Neural cell (in vitro differentiated cells): ENCODE results near the gene ADGRE3. TPM values are rescaled to one million over a fixed set of nuclear protein-coding genes. Genes with fewer than 3 reads are reported as not detected.

ENCODE experiments used
- H2AFZ ChIP-seq: fragments of 200-600, 300-800 bp; sonication (generic), shearing (Covaris generic); 2 replicates; pipeline ENCODE4 v1.6.0; 2014; ENCODE audit warnings: low read depth, mild to moderate bottlenecking, antibody characterized with exemption, low read length, moderate library complexity
- H3F3A ChIP-seq: fragments of 200-600 bp; shearing (Covaris generic); 2 replicates; pipeline ENCODE4 v1.6.1; 2016; ENCODE audit warnings: mild to moderate bottlenecking, moderate library complexity, mixed read lengths, antibody characterized with exemption, low read length; ENCODE audit not compliant: insufficient read depth, poor library complexity, severe bottlenecking
- H3K27ac ChIP-seq: fragments of 200-600, 300-800 bp; sonication (generic), shearing (Covaris generic); 2 replicates; pipeline ENCODE4 v1.5.1; 2014; ENCODE audit warnings: mild to moderate bottlenecking, low read length, moderate library complexity
- H3K27me3 ChIP-seq: fragments of 300-800, 200-600 bp; sonication (generic), shearing (Covaris generic); 2 replicates; pipeline ENCODE4 v1.6.0; 2014; ENCODE audit warnings: mild to moderate bottlenecking, low read depth, low read length, moderate library complexity; ENCODE audit not compliant: insufficient read depth
- H3K36me3 ChIP-seq: fragments of 300-800, 200-600 bp; sonication (generic), shearing (Covaris generic); 2 replicates; pipeline ENCODE4 v1.5.1; 2014; ENCODE audit warnings: mild to moderate bottlenecking, antibody characterized with exemption, low read length, moderate library complexity; ENCODE audit not compliant: insufficient read depth
- H3K4me2 ChIP-seq: fragments of 300-800, 200-600 bp; sonication (generic), shearing (Covaris generic); 2 replicates; pipeline ENCODE4 v1.6.0; 2014; ENCODE audit warnings: mild to moderate bottlenecking, low read length
- H3K4me3 ChIP-seq: fragments of 300-800, 200-600 bp; sonication (generic), shearing (Covaris generic); 2 replicates; pipeline ENCODE4 v1.5.1; 2014; ENCODE audit warnings: mild to moderate bottlenecking, low read length, moderate library complexity
- H3K79me2 ChIP-seq: fragments of 200-600 bp; shearing (Covaris generic); replicated peaks from 2 replicates; pipeline ENCODE4 v1.6.0; 2014; ENCODE audit warnings: mild to moderate bottlenecking, low read length, moderate library complexity; ENCODE audit not compliant: insufficient read depth
- H3K9ac ChIP-seq: fragments of 300-800, 200-600 bp; sonication (generic), shearing (Covaris generic); 2 replicates; pipeline ENCODE4 v1.6.1; 2016; ENCODE audit warnings: mild to moderate bottlenecking, low read length, mixed read lengths
- H3K9me2 ChIP-seq: fragments of 200-600 bp; shearing (Covaris generic); 2 replicates; pipeline ENCODE4 v1.6.1; 2016; ENCODE audit warnings: mild to moderate bottlenecking, low read length, mixed read lengths; ENCODE audit not compliant: insufficient read depth
- H3K9me3 ChIP-seq: fragments of 200-600, 300-800 bp; sonication (generic), shearing (Covaris generic); 2 replicates; pipeline ENCODE4 v1.6.1; 2016; ENCODE audit warnings: mild to moderate bottlenecking, mixed run types, low read length, moderate library complexity, mixed read lengths
- H4K20me1 ChIP-seq: fragments of 200-600 bp; shearing (Covaris generic); 2 replicates; pipeline ENCODE4 v1.6.1; 2016; ENCODE audit warnings: mild to moderate bottlenecking, mixed run types; ENCODE audit not compliant: insufficient read depth
- CTCF ChIP-seq: fragments of 450-650 bp; IDR thresholded peaks from 2 replicates; pipeline ENCODE4 v1.5.1; 2014; ENCODE audit warnings: antibody characterized with exemption, mild to moderate bottlenecking, moderate library complexity; ENCODE audit not compliant: poor library complexity, severe bottlenecking
- EP300 ChIP-seq: fragments of 450-650 bp; conservative IDR thresholded peaks from 2 replicates; pipeline ENCODE4 v1.6.1; 2014; ENCODE audit warnings: antibody characterized with exemption, mild to moderate bottlenecking, moderate library complexity; ENCODE audit not compliant: poor library complexity, severe bottlenecking
- EZH2 ChIP-seq: fragments of 200-600, 300-800 bp; shearing (Covaris generic), sonication (generic); IDR thresholded peaks from 2 replicates; pipeline ENCODE4 v1.6.1; 2014; ENCODE audit warnings: antibody characterized with exemption, low read length, borderline replicate concordance, mild to moderate bottlenecking; ENCODE audit not compliant: insufficient read depth, poor library complexity, severe bottlenecking
- MXI1 ChIP-seq: fragments of 450-650 bp; conservative IDR thresholded peaks from 2 replicates; pipeline ENCODE4 v1.6.1; 2014; ENCODE audit warnings: antibody characterized with exemption, mild to moderate bottlenecking; ENCODE audit not compliant: poor library complexity, severe bottlenecking
- POLR2AphosphoS5 ChIP-seq: IDR thresholded peaks from 2 replicates; pipeline ENCODE4 v1.6.1; 2012
- RAD21 ChIP-seq: fragments of 450-650 bp; conservative IDR thresholded peaks from 2 replicates; pipeline ENCODE4 v1.6.1; 2014; ENCODE audit warnings: antibody characterized with exemption, mild to moderate bottlenecking, moderate library complexity
- REST ChIP-seq: IDR thresholded peaks from 2 replicates; pipeline ENCODE4 v1.6.1; 2012; ENCODE audit warnings: borderline replicate concordance
- SMC3 ChIP-seq: fragments of 450-650 bp; conservative IDR thresholded peaks from 2 replicates; pipeline ENCODE4 v1.6.1; 2014; ENCODE audit warnings: antibody characterized with exemption, mild to moderate bottlenecking, moderate library complexity; ENCODE audit not compliant: poor library complexity
- TAF1 ChIP-seq: IDR thresholded peaks from 2 replicates; pipeline ENCODE4 v1.6.1; 2012; ENCODE audit warnings: low read depth
- polyA plus RNA-seq: library from polyadenylated mRNA; depleted of rRNA; stranded (reverse); fragments of >200 nt; gene quantifications from 2 replicates; pipeline ENCODE4 v1.2.3, GENCODE V29; 2014

ADGRE3 gene
- polyA plus RNA-seq, 1 donor from 2014 or later: not detected

- no peak overlapping the region for H2AFZ ChIP-seq
- H3K27me3 ChIP-seq: no peaks in the 10 kb centered on the region
- H3K9ac ChIP-seq: no peak overlapping the region
- no peak overlapping the region for H3K4me2 ChIP-seq
- H3F3A ChIP-seq: no peaks in the 10 kb centered on the region
- no peaks in the 10 kb centered on the region for H3K9me2 ChIP-seq
- no peak for TF ChIP-seq MXI1
- TF ChIP-seq EZH2: no peak
- no peak for TF ChIP-seq RAD21
- TF ChIP-seq EP300: no peak
- H3K4me3 ChIP-seq: no peak overlapping the region
- no peak overlapping the region for H3K27ac ChIP-seq
- no peaks in the 10 kb centered on the region for H3K36me3 ChIP-seq
- H3K79me2 ChIP-seq: no peaks in the 10 kb centered on the region
- H4K20me1 ChIP-seq: no peaks in the 10 kb centered on the region
- no peaks in the 10 kb centered on the region for H3K9me3 ChIP-seq
Observed at GRCh38 chr19:14676762-14677161, 2.1 kb upstream of the ADGRE3 start.

GRCh38 chr19:14673088-14673487 is 1.6 kb downstream of the ADGRE3 start:
- H3K79me2 ChIP-seq: no peaks in the 10 kb centered on the region
- H4K20me1 ChIP-seq: no peaks in the 10 kb centered on the region
- no peak overlapping the region for H3K4me2 ChIP-seq
- no peaks in the 10 kb centered on the region for H3K27me3 ChIP-seq
- H3K9me2 ChIP-seq: no peaks in the 10 kb centered on the region
- H3F3A ChIP-seq: no peaks in the 10 kb centered on the region
- TF ChIP-seq POLR2AphosphoS5: no peak
- H3K9ac ChIP-seq: no peak overlapping the region
- no peaks in the 10 kb centered on the region for H3K36me3 ChIP-seq
- no peaks in the 10 kb centered on the region for H3K9me3 ChIP-seq
- no peak overlapping the region for H3K27ac ChIP-seq
- H2AFZ ChIP-seq: no peak overlapping the region
- no peak overlapping the region for H3K4me3 ChIP-seq

- no peaks in the 10 kb centered on the region for H3K79me2 ChIP-seq
- no peak for TF ChIP-seq RAD21
- TF ChIP-seq CTCF: no peak
- TF ChIP-seq MXI1: no peak
- TF ChIP-seq EP300: no peak
- TF ChIP-seq EZH2: no peak
- TF ChIP-seq REST: no peak
- TF ChIP-seq SMC3: no peak
- TF ChIP-seq POLR2AphosphoS5: no peak
- TF ChIP-seq TAF1: no peak
- H3K36me3 ChIP-seq: no peaks in the 10 kb centered on the region
- H3K4me2 ChIP-seq: no peak overlapping the region
- no peak overlapping the region for H3K4me3 ChIP-seq
- no peaks in the 10 kb centered on the region for H4K20me1 ChIP-seq
- no peak overlapping the region for H2AFZ ChIP-seq
- no peaks in the 10 kb centered on the region for H3K9me3 ChIP-seq
- H3K9ac ChIP-seq: no peak overlapping the region
- H3K9me2 ChIP-seq: no peaks in the 10 kb centered on the region
- H3F3A ChIP-seq: no peaks in the 10 kb centered on the region
- H3K27me3 ChIP-seq: no peaks in the 10 kb centered on the region
- no peak overlapping the region for H3K27ac ChIP-seq
Observed at GRCh38 chr19:14672188-14672872, 2.3 kb downstream of the ADGRE3 start.
